HEK293 (cell line): ENCODE results near the gene PRKAG2.

Experiments
- ZBTB7A ChIP-seq: fragments of 450-650 bp; formaldehyde crosslinking; IDR thresholded peaks from 2 replicates; pipeline ENCODE4 v1.5.1; 2016; ENCODE audit warnings: low read depth, missing biosample characterization, missing genetic modification characterization
- ZNF292 ChIP-seq: fragments of 450-650 bp; formaldehyde crosslinking; IDR thresholded peaks from 2 replicates; pipeline ENCODE4 v1.5.1; 2016; ENCODE audit warnings: low read depth, missing biosample characterization, missing genetic modification characterization, borderline replicate concordance

DNA sequence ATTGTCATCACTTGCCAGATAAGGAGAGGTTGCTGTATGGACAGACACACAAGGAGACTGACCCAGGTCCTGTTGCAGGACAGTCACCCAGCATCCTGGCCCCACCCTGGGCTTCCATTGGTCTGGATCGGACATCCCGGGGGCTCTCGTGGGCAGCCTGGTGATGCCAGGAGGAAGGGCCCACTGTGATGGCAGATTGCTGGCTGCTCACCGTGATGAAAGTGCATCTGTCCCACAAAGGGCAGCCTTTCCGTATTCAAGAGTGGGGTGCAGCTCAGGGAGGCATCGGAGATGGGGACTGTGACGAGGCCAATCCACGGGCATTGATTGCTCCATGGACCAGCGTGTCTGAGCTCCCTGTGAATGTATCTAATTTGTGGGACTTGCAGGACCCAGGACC, 41.3 kb downstream of the PRKAG2 start:
- TF ChIP-seq ZBTB7A (no peak), ZNF292 (no peak)
